ENCODE measurements around the gene DTX1. TPM values are rescaled to one million over a fixed set of nuclear protein-coding genes. Genes with fewer than 3 reads are reported as not detected.

Gene DTX1
- polyA plus RNA-seq, 1 experiment = 0.05 TPM

DNA sequence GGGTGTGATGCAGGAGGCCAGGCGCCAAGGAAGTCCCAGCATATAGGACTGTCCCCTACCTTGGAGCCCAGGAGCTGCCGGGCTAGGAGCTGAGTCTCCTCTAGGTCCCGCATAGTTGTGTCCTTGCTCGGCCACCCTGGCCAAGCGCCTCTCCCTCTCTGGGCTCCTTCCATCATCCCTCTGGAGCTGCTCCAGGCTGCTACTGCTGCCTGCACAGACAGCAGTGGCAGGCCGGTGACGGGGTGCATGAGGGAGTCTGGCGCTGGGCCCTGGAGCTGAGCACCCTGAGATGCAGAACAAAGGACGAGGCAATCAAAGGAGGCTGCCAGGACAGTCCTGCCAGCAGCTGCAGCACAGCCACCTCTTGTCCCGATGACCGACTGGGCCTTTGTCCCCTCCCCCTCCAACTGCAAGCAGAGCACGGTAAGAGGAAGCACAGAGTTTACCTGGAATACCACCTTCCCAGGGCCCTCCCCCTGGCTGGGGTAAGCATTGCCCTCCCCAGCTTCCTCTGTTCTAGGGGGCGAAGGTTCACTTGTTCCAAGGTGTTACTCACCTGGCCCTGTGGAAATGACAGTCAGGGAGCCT lies 10.4 kb downstream of the DTX1 start:
- TF ChIP-seq, protein P1, sequence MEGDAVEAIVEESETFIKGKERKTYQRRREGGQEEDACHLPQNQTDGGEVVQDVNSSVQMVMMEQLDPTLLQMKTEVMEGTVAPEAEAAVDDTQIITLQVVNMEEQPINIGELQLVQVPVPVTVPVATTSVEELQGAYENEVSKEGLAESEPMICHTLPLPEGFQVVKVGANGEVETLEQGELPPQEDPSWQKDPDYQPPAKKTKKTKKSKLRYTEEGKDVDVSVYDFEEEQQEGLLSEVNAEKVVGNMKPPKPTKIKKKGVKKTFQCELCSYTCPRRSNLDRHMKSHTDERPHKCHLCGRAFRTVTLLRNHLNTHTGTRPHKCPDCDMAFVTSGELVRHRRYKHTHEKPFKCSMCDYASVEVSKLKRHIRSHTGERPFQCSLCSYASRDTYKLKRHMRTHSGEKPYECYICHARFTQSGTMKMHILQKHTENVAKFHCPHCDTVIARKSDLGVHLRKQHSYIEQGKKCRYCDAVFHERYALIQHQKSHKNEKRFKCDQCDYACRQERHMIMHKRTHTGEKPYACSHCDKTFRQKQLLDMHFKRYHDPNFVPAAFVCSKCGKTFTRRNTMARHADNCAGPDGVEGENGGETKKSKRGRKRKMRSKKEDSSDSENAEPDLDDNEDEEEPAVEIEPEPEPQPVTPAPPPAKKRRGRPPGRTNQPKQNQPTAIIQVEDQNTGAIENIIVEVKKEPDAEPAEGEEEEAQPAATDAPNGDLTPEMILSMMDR (IDR thresholded peaks at IDR 0.05; ENCODE audit: low read depth, low read length) = no peak
- Histone ChIP-seq H3K9me3 (ENCODE audit: control insufficient read depth, insufficient read depth, low read length) (no peaks in the 10 kb centered on the region), H3K4me3 (ENCODE audit: low read depth, low read length) (no peak overlapping the region), H3K27ac (ENCODE audit: low read depth, low read length) (no peak overlapping the region), H3K27me3 (ENCODE audit: control insufficient read depth, insufficient read depth, low read length) (peaks cover 12% of the 10 kb centered on the region)
- ChIA-PET POLR2A (no interaction called here), CTCF (interaction anchor here (2.0 kb wide), 1 partner anchor 18 kb away, joined by 5 read pairs; no protein-coding TSS in a partner anchor)
- DNase-seq (ENCODE audit: low read depth, low spot score) = no peak

DNA sequence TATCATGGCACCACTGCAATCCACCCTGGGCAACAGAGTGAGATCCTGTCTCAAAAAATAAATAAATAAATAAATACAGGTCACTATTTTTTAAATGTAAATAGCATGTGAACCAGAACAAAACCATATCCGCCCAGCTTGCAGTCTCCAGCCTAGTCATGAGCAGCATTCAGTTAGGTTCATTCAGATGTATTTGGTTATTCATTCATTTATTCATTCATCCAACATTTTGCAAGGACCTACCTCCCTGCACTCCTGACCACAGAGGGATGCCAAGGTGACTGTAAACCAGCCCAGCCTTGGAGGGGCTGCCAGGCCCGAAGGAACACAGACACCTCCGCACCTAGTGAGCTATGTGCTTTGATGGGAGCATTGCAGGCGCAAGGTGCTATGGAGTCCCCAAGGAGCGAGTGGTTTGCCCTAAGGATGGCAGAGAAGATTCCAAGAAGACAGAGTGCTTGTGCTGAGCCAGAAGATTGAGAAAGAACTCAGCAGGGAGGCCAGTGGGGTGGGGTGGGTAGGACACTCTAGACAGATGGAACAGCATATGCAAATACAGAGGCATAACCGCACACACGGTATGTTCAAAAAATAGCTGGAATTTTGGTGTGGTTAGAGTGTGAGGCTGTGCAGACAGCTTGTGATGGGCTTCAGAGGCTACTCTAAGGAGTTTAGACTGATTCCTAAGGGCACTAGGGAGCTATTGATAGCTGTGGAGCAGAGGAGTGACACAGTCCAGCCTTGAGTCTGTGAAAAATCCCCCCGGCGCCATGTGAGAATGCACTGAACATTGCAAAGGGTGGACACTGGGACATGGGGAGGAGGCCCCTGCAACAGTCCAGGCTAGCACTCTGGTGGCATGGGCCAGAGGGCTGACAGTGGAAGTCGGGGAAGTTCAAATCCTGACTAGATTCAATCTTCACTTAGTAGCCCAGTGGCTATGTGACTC lies 11.7 kb downstream of the DTX1 start:
- H3K9me3 ChIP-seq (ENCODE audit: control insufficient read depth, insufficient read depth, low read length) = no peaks in the 10 kb centered on the region
- POLR2A ChIA-PET = no interaction called here
- DNase-seq (ENCODE audit: low read depth, low spot score) = no peak
- no peak overlapping the region for H3K4me3 ChIP-seq (ENCODE audit: low read depth, low read length)
- H3K27me3 ChIP-seq (ENCODE audit: control insufficient read depth, insufficient read depth, low read length) = peaks cover 8% of the 10 kb centered on the region
- CTCF ChIA-PET = interaction anchor here (2.0 kb wide), 1 partner anchor 20 kb away, joined by 5 read pairs; no protein-coding TSS in a partner anchor
- TF ChIP-seq, protein P1 (IDR thresholded peaks at IDR 0.05; ENCODE audit: low read depth, low read length) = no peak
- H3K27ac ChIP-seq (ENCODE audit: low read depth, low read length) = no peak overlapping the region

DNA sequence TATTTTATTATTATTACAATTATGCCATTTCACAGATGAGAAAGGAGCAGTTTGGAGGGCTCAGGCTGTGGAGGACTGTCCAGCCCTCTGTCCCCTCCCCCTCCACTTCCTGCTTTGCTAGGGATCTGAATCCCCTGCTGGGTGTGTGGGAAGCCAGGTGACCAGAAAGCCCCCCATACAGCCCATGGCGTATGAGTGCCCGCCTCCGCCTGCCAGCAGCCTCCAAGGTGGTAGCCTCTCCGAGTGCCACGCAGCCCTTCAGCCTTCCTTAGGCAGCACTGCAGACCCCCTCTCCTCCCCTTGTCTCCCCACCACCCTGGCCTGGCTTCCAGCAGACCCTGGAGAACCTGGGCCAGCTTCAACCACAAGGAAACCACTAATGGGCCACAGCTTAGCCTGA lies 12.6 kb downstream of the DTX1 start:
- peaks cover 8% of the 10 kb centered on the region for H3K27me3 ChIP-seq (ENCODE audit: control insufficient read depth, insufficient read depth, low read length)
- no peak for DNase-seq (ENCODE audit: low read depth, low spot score)
- CTCF ChIA-PET = no interaction called here
- no peaks in the 10 kb centered on the region for H3K9me3 ChIP-seq (ENCODE audit: control insufficient read depth, insufficient read depth, low read length)
- no peak overlapping the region for H3K4me3 ChIP-seq (ENCODE audit: low read depth, low read length)
- H3K27ac ChIP-seq (ENCODE audit: low read depth, low read length) = no peak overlapping the region
- TF ChIP-seq, protein P1 (IDR thresholded peaks at IDR 0.05; ENCODE audit: low read depth, low read length) = no peak
- POLR2A ChIA-PET = no interaction called here

DNA sequence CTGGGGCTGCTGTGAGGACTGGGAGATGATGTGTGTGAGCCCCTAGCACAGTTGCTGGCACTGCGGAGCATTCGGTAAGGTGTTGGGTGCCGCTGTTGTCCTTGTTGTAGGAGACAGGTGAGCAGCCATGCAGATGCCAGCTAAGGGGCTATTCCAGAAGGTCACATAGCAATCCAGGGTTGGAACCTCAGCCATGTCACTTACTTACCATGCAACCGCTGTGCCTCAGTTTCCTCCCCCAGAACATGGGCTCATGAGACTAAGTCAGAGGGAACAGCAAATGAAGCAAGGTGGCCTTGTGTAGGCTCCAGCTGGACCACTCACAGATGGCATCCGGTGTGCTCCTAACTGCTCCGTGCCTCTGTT lies 13.2 kb downstream of the DTX1 start:
- no peaks in the 10 kb centered on the region for H3K9me3 ChIP-seq (ENCODE audit: control insufficient read depth, insufficient read depth, low read length)
- TF ChIP-seq, protein P1 (IDR thresholded peaks at IDR 0.05; ENCODE audit: low read depth, low read length) = no peak
- CTCF ChIA-PET = no interaction called here

More for the DNA sequence above, 13.2 kb downstream of the DTX1 start:
- Histone ChIP-seq H3K4me3 (ENCODE audit: low read depth, low read length) (no peak overlapping the region), H3K27me3 (ENCODE audit: control insufficient read depth, insufficient read depth, low read length) (peaks cover 5% of the 10 kb centered on the region), H3K27ac (ENCODE audit: low read depth, low read length) (no peak overlapping the region)
- DNase-seq (ENCODE audit: low read depth, low spot score) = no peak
- POLR2A ChIA-PET = no interaction called here
